Glomerular visceral epithelial cell (primary cell): Measurements from ENCODE around the gene VEPH1.
A peak's percentile ranks its signal among the peaks of the same experiment; 100 is the strongest.

ENCODE experiments used
- DNase-seq: peaks from one replicate; pipeline ENCODE4 v3.0.0-alpha.2; 2016; ENCODE audit errors: extremely low spot score

The VEPH1 gene

DNA sequence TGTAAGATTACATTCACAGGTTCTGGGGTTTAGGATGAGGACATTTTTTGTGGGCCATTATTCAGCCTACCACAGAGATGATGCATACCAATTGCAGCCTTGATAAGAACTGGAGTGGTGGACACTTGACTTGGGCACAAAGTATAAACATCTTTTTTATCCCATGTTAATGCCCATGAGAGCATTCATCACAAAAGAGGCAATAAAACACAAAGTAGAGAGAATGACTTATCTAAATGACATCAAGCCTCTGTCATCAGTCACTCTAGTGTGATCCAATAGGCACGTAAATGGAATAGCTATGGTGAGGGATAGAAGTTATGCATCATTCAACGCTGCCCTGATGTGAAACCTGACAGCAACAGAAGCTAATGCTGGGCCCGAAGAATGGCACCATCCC, 25.8 kb downstream of the VEPH1 start:
- no peak for DNase-seq

DNA sequence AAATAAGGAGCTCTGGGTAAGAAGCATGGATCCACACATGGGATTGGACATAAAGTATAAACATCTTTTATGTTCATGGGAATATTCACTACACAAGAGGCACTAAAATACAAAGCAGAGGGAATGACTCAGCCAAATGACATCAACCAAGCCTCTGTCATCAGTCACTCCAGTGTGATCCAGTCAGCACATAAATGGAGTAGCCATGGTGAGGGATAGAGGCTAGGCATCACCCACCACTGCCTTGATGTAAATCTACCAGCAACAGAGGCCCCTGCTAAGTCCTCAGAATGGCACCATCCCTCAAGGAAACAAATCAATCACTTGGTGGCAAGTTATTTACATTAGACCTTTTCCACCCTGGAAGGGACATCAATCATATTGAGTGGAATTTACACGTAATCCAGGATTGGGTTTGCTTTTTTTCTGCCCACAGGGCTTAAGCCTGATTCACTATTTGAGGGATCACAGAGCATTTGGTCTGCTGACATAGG, 27.2 kb downstream of the VEPH1 start:
- DNase-seq: no peak

- DNase-seq: no peak
These were observed 30.6 kb downstream of the VEPH1 start for GRCh38 chr3:157472648-157473047.

GRCh38 chr3:157471064-157471463, 32.2 kb downstream of the VEPH1 start:
- DNase-seq: no peak

DNA sequence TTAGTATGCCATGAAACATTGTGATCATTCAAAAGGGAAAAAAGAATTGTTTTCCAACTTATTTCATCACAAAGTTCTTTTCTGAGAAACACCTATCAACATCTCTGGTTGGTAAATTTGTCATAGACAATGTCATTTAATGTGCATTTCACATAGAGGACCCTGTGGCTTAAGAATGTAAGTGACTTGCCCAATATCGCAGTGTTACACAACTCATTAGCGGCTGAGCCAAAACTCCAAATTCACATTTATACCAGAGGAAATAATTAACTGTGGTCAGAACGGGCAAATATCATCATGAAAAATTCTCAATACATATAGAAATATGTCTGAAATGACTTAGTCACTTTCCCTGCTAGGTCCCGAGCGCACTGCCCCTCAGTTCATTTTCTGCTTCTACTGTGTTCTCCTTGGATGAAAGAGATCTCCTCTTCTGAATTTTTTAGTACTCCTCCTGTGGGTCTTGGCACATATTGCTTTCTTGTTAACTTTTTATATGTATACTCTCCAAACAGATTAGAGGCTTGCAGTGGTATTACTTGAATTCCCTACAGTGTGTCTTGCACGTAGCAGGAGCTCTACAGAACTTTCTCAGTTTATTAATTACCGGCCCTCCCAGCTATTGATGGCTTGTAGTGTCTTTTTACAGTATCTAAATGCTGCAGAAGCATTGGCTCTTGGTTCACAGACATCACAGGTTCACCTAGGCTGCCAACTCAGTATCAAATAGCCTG, 33.5 kb downstream of the VEPH1 start:
- no peak for DNase-seq

GRCh38 chr3:157467200-157467599, 36.0 kb downstream of the VEPH1 start:
- DNase-seq: no peak

DNA sequence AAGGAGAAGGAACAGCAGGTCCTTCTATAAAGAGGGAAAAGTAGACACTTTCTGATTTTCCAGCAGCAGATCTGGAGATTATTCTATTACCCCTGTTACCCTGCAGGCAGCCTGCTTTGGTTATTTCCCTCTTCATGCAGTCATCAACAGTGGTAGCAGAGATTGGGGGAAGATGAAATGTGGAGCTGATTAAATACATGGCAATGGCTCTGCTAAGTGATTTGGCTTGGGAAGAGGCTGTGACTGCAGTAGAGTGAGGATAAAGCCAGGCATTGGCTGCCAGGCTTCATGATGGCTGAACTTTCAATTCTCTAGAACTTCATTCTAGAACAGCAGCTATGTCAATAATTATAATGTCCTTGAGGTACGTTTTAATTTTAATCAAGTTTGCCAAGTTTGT, 37.5 kb downstream of the VEPH1 start:
- DNase-seq: no peak

DNA sequence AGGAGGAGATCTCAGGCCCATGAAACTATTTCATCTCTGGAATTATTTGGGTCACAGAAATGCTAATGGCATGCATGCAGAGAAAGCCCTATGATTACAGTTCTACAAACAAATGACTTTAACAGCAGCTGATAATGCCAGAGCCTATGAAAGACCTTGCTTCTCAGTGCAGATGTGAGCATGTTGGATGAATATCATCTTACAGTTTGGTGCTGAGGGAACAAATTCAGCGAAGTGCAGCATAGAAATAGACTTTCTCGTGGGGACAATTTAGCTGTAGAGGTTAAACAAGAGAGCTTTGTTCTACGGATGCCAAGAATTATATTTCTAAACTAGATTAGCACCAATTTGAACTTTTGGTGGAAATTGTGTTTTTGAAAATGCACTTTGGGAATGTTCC, 38.9 kb downstream of the VEPH1 start:
- DNase-seq: no peak

GRCh38 chr3:157463816-157464215, 39.4 kb downstream of the VEPH1 start:
- DNase-seq: no peak

- DNase-seq: peak; percentile 69
These were observed 43.0 kb downstream of the VEPH1 start for GRCh38 chr3:157460253-157460652.

DNA sequence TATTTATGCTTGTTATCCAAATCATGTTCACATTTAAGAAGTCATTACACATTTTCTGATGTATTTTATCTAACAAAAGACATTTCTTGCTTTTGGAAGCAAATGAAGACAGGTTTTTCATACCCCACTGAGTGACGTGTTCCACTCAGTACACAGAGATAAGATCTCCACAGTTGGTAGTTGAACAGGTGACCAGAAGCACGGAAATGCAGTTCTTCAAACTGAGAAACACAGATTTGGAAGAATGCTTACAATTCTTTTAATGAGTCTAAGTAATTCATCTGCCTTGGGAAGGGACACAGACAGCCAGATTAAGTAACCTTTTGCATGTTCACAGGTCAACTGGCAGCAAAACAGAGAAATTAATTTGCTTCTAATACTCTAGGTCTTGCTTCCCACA, 43.5 kb downstream of the VEPH1 start:
- DNase-seq: no peak

GRCh38 chr3:157453824-157454223, 49.4 kb downstream of the VEPH1 start:
- no peak for DNase-seq

DNA sequence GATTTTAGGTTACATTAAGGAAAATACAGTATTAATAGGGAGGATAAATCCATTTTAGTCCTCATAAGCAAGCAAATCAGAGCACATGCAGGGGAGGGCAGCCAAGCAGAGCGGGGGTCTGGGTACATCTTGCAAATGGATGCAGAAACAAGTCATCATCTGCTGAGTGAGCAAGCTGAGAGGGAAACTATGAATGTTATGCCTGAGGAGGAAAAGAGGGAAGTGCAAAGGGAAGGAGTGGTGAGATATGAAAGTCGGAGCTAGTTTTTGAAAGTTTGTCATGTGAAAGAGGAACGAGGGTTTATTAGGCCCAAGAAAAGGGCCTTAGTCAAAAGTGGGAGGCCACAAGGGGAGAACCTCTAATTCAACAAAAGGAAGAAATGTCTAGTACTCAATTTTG, 51.1 kb downstream of the VEPH1 start:
- no peak for DNase-seq

GRCh38 chr3:157447026-157447694, 56.1 kb downstream of the VEPH1 start:
- DNase-seq: peak; percentile 31

- DNase-seq: no peak
These were observed 57.4 kb downstream of the VEPH1 start for GRCh38 chr3:157445857-157446256.

DNA sequence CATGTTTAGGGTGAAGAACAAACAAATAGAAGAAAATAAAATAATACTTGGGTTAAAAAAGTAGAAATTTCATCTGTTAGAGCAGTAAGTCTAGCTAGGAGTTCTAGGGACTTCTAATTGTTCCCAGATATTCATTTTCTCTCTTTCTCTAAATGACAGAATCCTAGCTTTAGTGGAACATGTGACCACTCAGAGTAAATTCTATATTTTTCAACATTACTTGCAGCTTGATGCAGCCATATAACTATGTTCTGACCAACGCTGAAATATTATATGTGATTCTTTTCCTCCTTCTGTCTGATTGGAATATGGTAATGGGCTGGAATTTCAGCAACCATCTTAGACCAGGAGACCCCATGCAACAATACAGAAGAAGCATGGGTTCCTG, 58.4 kb downstream of the VEPH1 start:
- DNase-seq: no peak

- no peak for DNase-seq
These were observed 59.1 kb downstream of the VEPH1 start for GRCh38 chr3:157443905-157444796.

DNA sequence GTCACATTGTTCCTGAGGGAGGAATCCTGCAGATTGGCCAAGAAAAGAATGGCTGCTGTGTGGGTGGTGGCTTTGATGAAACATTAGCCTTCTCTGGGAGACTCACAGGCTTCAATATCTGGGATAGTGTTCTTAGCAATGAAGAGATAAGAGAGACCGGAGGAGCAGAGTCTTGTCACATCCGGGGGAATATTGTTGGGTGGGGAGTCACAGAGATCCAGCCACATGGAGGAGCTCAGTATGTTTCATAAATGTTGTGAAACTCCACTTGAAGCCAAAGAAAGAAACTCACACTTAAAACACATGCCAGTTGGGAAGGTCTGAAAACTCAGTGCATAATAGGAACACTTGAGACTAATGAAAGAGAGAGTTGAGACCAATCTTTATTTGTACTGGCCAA, 60.5 kb downstream of the VEPH1 start:
- DNase-seq: no peak

- no peak for DNase-seq
These were observed 62.1 kb downstream of the VEPH1 start for GRCh38 chr3:157441102-157441624.

GRCh38 chr3:157438194-157438730, 65.0 kb downstream of the VEPH1 start:
- peak; percentile 12 for DNase-seq

GRCh38 chr3:157436583-157437291, 66.5 kb downstream of the VEPH1 start, which contains the start of gene PTX3:
Gene PTX3 (plus strand): TSS chr3:157436850. CDS start chr3:157436934, 84 bp downstream.
- DNase-seq: peak; percentile 85
